Esophagus muscularis mucosa (tissue), 4 donors: Measurements from ENCODE around the gene OR51I2. TPM values are rescaled to one million over a fixed set of nuclear protein-coding genes. Genes with fewer than 3 reads are reported as not detected.

Experiments
- DNase-seq: peaks from one replicate; pipeline ENCODE4 v3.0.0-alpha.2; 2017; ENCODE audit errors: extremely low spot score
- H3K27ac ChIP-seq, 4 donors: fragments of 200-600 bp; sonication (generic); replicated peaks in 1 of 4; 1 replicate in 3 of 4; 2 replicates in 1 of 4; pipeline ENCODE4 v1.5.1; 2016 to 2019; ENCODE audit warnings: mild to moderate bottlenecking in 1 of 4
- H3K27me3 ChIP-seq, 4 donors: fragments of 200-600 bp; sonication (generic); one replicate each; pipeline versions ENCODE4 v1.5.1 to v1.6.0; 2016 to 2019
- H3K36me3 ChIP-seq, 4 donors: fragments of 200-600 bp; sonication (generic); one replicate each; pipeline ENCODE4 v1.5.1; 2016 to 2019
- H3K4me1 ChIP-seq, 4 donors: fragments of 200-600 bp; sonication (generic); one replicate each; pipeline ENCODE4 v1.5.1; 2016 to 2019
- H3K4me3 ChIP-seq, 4 donors: fragments of 200-600 bp; sonication (generic); 1 replicate in 2 of 4; 2 replicates in 2 of 4; pipeline ENCODE4 v1.5.1; 2016 to 2019; ENCODE audit warnings: mild to moderate bottlenecking in 4 of 4, moderate library complexity in 1 of 4
- H3K9me3 ChIP-seq, 4 donors: fragments of 200-600 bp; sonication (generic); 1 replicate in 3 of 4; 2 replicates in 1 of 4; pipeline ENCODE4 v1.5.1; 2016 to 2019
- CTCF ChIP-seq, 3 experiments: fragments of 200-600 bp in 2 of 3; fragments of 450-650 bp in 1 of 3; sonication (generic) in 2 of 3; IDR thresholded peaks; one replicate each; pipeline ENCODE4 v1.5.1; 2017 to 2019; ENCODE audit warnings: antibody characterized with exemption in 3 of 3, mild to moderate bottlenecking in 2 of 3, moderate library complexity in 1 of 3
- EP300 ChIP-seq: sonication (generic); formaldehyde crosslinking; IDR thresholded peaks from one replicate; pipeline ENCODE4 v1.6.1; 2017; ENCODE audit warnings: antibody characterized with exemption
- POLR2A ChIP-seq: fragments of 450-650 bp; IDR thresholded peaks from one replicate; pipeline ENCODE4 v1.6.1; 2017; ENCODE audit warnings: antibody characterized with exemption, moderate library complexity, mild to moderate bottlenecking, low read depth
- POLR2AphosphoS5 ChIP-seq, 2 donors: sonication (generic); formaldehyde crosslinking; IDR thresholded peaks; one replicate each; pipeline ENCODE4 v1.6.1; 2017; ENCODE audit warnings: antibody characterized with exemption in 2 of 2
- WGBS: methylation state at CpG from one replicate; pipeline ENCODE4 v1.1.5; 2018; 5-methylcytosine and 5-hydroxymethylcytosine counted together
- intact Hi-C: fragments of 100-400 bp; cut with DNase I; formaldehyde crosslinking; loops from one replicate; pipeline ENCODE4 v1.15.1; 2023
- total RNA-seq, 4 donors: library from RNA; depleted of rRNA; stranded (reverse); fragments of >200 nt; gene quantifications; one replicate each; pipeline versions ENCODE4 v1.1.0 to v1.2.1, GENCODE V29; 2016

The OR51I2 gene
- total RNA-seq, 4 donors from 2014 or later = not detected

DNA sequence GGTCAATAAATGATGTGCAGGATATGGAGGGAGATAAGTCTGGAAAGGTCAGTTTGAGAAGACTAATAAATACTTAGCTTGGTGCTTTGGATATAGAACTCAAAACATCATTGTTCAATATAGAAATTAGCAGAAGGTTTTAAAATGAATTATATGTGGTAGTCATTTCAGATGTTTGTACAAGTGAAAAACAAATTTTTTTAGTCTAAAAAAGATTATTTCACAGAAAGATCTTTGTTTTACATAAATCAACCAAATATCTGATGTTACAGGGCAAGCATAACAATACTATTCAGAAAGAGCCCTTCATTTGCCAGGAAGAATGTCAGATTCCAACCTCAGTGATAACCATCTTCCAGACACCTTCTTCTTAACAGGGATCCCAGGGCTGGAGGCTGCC lies 39.3 kb downstream of the OR51I2 start, which contains the start of gene OR52D1:
Gene OR52D1 (plus strand): TSS at position 301 of the 400 bp plus-strand sequence. CDS start 22 bp downstream, at position 323.
- H3K9me3 ChIP-seq = no peaks in the 10 kb centered on the region
- DNase-seq = no peak
- H3K4me1 ChIP-seq = no peaks in the 10 kb centered on the region
- H3K4me3 ChIP-seq = no peak within 1 kb of the TSS
- H3K27me3 ChIP-seq = no peaks in the 10 kb centered on the region
- H3K27ac ChIP-seq = no peak within 1 kb of the TSS
- intact Hi-C loops = no loop called here
- TF ChIP-seq POLR2AphosphoS5 (IDR thresholded peaks at IDR 0.05) = no peak
- TF ChIP-seq POLR2A = no peak
- TF ChIP-seq EP300 = no peak
- TF ChIP-seq CTCF (IDR thresholded peaks at IDR 0.05) = no peak
- H3K36me3 ChIP-seq = no peaks in the 10 kb centered on the region

DNA sequence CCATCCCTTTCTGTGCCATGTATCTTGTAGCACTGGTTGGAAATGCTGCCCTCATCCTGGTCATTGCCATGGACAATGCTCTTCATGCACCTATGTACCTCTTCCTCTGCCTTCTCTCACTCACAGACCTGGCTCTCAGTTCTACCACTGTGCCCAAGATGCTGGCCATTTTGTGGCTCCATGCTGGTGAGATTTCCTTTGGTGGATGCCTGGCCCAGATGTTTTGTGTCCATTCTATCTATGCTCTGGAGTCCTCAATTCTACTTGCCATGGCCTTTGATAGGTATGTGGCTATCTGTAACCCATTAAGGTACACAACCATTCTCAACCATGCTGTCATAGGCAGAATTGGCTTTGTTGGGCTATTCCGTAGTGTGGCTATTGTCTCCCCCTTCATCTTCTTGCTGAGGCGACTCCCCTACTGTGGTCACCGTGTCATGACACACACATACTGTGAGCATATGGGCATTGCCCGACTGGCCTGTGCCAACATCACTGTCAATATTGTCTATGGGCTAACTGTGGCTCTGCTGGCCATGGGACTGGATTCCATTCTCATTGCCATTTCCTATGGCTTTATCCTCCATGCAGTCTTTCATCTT lies 39.8 kb downstream of the OR51I2 start:
- H3K4me3 ChIP-seq = no peak overlapping the region
- H3K27ac ChIP-seq = no peak overlapping the region
- H3K27me3 ChIP-seq = no peaks in the 10 kb centered on the region
- TF ChIP-seq CTCF (IDR thresholded peaks at IDR 0.05) (no peak), POLR2AphosphoS5 (IDR thresholded peaks at IDR 0.05) (no peak), EP300 (no peak), POLR2A (no peak)
- no peaks in the 10 kb centered on the region for H3K4me1 ChIP-seq
- no peaks in the 10 kb centered on the region for H3K36me3 ChIP-seq
- intact Hi-C loops = no loop called here
- DNase-seq = no peak
- 77% methylated on average over 4 of the region's 4 CpGs for WGBS
- no peaks in the 10 kb centered on the region for H3K9me3 ChIP-seq

DNA sequence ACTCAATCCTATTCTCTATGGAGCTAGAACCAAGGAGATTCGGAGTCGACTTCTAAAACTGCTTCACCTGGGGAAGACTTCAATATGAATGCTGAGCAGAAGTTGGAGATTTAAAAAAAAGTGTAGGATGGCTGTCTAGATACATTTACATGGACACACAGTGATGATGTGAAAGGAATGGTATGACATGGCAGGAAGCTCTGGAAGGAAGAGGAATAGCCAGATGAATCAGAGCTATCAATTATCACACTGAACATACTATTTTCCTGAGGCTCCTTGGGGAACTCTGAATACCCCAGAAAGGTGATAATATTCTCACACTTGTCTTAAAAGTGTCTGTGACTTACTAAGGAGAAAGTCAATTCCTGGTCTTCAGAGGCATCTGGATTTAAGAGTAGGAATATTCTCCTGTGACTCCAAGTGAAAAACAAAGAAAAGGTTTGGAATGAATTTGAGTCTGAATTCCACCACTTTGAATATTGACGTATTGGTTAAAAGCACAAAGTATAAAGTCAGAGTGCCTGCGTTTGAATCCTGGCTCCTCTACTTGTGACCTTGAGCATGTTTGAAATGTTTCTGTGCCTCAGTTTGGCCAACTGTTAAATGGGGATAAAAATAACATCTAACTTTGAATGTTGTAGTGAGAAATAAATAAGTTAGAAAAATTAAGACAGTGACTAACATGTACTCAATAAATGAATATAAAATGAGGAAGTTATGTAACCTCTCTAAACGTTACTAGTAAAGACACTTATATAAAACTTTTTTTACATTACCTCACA lies 40.6 kb downstream of the OR51I2 start:
- 55% methylated on average over 5 of the region's 5 CpGs for WGBS
- intact Hi-C loops = no loop called here
- TF ChIP-seq CTCF (IDR thresholded peaks at IDR 0.05) (no peak), POLR2A (no peak), EP300 (no peak), POLR2AphosphoS5 (IDR thresholded peaks at IDR 0.05) (no peak)

GRCh38 chr11:5499671-5500070 lies 50.5 kb downstream of the OR51I2 start:
- 76% methylated on average over 2 of the region's 2 CpGs for WGBS
- DNase-seq = no peak
- Histone ChIP-seq H3K27me3 (no peaks in the 10 kb centered on the region), H3K4me3 (no peak overlapping the region), H3K36me3 (no peaks in the 10 kb centered on the region), H3K9me3 (no peaks in the 10 kb centered on the region), H3K27ac (no peak overlapping the region), H3K4me1 (no peaks in the 10 kb centered on the region)
- no peak for TF ChIP-seq POLR2A
- no peak for TF ChIP-seq POLR2AphosphoS5 (IDR thresholded peaks at IDR 0.05)
- TF ChIP-seq EP300 = no peak
- no peak for TF ChIP-seq CTCF (IDR thresholded peaks at IDR 0.05)
- intact Hi-C loops = no loop called here

More for the DNA sequence above, 40.6 kb downstream of the OR51I2 start:
- no peak overlapping the region for H3K4me3 ChIP-seq
- H3K27me3 ChIP-seq = no peaks in the 10 kb centered on the region
- H3K27ac ChIP-seq = no peak overlapping the region
- DNase-seq = no peak
- no peaks in the 10 kb centered on the region for H3K9me3 ChIP-seq
- H3K36me3 ChIP-seq = no peaks in the 10 kb centered on the region
- no peaks in the 10 kb centered on the region for H3K4me1 ChIP-seq
